ENCODE results near the gene BACH1.
"Not testable (repeated sequence)": the region's sequence is repeated elsewhere in the genome, so short reads cannot be mapped to it uniquely, and the experiment has no call there.

The BACH1 gene

DNA sequence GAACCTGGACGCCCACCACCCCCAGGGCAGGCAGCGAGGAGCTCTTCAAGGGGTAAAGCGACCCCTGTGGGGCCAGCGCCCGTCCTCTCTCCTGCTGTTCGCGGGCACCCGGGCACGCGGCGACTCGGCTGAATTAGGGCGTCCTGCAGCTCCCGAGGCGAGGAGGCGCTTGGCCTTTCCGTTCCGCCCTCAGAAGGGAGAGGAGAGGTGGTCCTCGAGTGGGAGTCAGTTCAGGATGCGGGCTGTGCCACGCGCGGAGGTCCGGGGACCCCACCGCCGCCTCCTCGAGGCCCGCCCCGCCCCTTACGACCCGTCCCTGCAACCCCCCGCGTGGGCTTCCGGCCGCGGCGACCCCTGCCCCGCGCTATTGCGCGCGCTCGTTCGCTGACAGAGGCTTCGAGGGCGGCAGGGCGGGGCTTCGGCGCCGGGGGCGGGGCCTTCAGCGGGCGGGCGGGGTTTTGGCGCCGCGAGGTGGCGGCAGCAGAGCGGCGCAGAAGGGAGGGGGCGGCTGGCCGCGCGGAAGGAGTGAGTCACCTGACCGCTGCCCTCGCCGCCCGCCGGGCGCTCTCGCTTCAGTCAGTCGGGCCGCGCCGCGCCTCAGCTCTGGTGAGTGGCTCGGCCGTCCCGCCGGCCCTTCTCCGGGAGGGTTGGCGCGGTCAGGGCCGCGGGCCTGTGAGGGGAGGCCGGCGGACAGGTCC, at the start of gene BACH1:
TSS of gene BACH1 (plus strand) at position 575 of the 698 bp plus-strand sequence. CDS start 22,359 bp downstream, outside the sequence.
- DNase-seq (ENCODE audit: low spot score): peak; percentile 83

DNA sequence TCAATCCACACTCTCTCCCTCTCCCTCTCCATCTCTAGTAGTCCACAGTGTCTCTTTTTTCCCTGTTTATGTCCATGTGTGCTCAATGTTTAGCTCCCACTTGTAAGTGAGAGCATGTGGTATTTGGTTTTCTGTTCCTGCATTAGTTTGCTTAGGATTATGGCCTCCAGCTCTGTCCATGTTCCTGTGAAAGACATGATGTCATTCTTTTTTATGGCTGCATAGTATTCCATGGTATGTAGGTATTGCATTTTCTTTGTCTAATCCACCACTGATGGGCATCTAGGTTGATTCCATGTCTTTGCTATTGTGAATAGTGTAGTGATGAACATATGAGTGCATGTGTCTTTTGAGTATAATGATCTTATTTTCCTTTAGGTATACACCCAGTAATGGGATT, 49.4 kb upstream of the BACH1 start:
- not testable (repeated sequence) for DNase-seq (ENCODE audit: low spot score)

DNA sequence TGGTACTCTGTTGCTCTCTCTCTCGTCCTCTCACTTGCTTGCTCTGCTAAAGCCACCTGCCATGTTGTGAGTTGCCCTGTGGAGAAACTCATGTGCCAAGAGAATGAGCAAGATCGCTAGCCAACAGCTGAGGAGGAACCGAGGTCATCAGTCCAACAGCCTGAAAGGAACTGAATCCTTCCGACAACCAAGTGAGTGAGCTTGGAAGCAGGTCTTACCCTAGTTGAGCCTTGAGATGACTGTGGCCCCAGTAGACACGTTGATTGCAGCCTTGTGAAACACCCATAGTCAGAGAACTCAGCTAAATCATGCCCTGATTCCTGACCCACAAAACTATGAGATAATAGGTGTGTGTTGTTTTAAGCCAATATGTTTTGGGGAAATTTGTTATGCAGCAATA, 48.1 kb upstream of the BACH1 start:
- DNase-seq (ENCODE audit: low spot score): no peak

DNA sequence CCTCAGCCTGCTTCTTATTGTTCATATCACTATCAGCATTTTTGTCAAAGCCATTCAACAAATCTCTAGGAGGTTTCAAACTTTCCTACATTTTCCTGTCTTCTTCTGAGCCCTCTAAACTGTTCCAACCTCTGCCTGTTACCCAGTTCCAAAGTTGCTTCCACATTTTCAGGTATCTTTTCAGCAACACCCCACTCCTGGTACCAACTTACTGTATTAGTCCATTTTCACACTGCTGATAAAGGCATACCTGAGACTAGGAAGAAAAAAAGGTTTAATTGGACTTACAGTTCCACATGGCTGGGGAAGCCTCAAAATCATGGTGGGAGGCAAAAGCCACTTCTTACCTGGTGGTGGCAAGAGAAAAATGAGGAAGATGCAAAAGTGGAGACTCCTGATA, 44.9 kb upstream of the BACH1 start:
- DNase-seq (ENCODE audit: low spot score): not testable (repeated sequence)

DNA sequence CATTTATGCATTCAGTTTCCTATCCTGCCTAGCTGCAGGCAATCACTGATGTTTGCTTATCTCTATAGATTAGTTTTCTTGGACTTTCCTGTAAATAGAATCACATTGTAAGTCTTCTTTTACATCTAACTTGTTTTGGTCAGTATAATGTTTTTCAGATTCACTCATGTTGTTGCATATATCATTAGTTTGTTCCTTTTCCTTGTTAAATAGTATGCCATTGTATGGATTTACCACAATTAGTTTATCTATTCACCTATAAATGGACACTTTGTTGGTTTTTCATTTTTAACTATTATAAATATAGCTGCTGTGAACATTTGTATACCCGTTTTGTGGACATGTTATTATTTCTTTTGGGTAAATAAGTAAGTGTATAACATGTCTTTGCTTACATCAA, 44.2 kb upstream of the BACH1 start:
- no peak for DNase-seq (ENCODE audit: low spot score)

DNA sequence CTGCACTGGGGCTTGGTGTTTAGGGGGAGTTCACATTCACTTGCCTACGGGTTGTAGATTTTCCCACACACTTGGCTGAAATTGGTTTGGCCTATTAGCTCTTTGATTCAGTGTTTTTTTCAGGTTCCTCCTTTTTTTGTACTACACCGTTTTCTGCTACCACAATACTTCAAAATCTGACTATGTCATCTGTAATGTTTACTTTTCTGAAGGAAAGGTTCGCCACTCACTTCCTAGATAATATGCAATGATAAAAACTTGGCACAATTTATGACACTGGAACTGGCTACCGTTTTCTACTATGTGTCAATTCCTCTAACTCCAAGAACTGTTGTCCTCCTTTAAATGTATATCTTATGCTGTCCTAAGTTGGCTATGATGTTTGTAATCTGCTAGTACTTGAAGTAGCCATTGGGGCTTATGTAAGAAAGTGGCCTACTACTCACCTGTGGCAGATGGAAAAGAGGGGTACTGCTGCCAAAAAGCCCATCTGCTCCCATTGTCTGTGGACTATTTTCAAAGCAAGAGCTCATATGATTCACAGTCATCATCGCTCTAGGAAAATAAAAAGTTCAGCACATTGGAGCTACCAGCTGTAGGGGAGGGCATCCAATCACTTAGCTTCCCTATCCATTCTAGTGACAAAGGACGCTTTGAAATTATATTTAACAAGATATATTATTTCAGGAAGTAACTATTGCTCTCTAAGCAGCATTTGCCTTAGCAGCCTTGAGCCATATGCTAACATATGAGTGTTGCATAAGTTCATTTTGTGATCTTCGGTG, 42.4 kb upstream of the BACH1 start:
- peak; percentile 97 for DNase-seq (ENCODE audit: low spot score)

DNA sequence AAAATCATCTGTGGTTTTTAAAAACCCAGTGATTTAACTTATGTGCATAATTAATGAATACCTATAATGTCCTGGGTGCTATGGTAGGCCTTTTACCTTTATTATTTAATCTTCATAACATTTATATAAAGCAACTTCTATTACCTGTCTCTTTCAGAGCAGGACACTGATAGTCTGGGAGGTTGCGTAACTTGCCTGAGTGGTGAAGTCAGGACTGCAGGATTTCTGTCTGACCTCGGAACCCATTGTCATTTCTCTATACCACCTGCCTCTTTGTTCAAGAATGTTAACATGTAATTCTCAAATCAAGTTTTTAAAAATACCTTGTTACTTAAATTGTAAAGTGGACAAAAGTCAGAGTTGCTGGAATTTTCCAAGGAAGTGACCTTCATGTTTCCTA, 41.0 kb upstream of the BACH1 start:
- DNase-seq (ENCODE audit: low spot score): no peak

DNA sequence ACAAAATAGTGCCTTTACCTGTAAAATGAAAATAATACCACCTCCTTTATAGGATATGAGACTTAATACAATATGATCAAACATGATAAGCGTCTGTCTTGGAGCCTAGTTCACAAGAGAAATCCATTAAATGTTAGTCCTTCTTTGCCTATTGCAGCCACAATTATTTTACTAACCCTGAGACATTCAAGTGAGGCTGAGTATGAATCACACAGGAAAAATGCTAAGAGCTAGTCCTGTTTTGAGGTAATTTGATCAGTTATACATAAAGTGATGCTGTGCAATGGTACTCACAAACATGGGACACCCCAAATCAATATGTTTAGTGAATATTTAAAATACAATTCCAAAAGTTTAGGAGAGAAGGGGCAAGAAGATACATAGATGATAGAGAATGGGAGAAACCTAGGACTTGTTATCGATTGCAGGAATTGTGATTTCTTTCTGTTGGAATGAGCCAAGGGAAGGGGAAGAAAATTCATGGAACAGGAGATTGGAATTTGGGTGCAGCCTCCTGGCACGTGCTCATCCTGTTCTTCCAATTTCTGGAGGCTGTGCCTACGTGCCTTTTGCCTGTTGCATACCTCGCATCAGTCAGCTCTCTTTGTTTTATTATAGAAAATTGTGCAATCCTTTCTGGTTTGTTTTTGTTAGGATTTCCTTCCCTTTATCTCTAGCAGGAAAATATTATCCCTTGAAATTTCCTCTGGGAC, 39.9 kb upstream of the BACH1 start:
- DNase-seq (ENCODE audit: low spot score): no peak

DNA sequence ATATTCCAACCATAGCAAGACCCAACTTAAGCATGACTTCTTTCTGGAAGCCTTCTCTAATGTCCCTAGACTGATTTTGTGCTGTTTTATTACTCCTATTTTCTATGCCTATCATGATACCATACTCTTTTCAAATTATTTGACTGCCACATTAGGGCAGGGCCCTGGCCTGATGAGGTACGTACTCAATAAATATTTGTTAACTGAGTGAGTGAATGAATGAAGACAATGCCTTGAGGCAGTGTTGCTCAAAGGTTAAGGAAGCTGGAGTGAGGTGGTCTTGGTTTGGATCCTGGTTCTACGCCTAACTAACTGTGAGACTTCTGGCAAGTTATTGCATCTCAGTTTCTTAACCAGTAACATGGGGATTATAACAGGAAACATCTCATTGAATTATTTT, 38.3 kb upstream of the BACH1 start:
- no peak for DNase-seq (ENCODE audit: low spot score)

DNA sequence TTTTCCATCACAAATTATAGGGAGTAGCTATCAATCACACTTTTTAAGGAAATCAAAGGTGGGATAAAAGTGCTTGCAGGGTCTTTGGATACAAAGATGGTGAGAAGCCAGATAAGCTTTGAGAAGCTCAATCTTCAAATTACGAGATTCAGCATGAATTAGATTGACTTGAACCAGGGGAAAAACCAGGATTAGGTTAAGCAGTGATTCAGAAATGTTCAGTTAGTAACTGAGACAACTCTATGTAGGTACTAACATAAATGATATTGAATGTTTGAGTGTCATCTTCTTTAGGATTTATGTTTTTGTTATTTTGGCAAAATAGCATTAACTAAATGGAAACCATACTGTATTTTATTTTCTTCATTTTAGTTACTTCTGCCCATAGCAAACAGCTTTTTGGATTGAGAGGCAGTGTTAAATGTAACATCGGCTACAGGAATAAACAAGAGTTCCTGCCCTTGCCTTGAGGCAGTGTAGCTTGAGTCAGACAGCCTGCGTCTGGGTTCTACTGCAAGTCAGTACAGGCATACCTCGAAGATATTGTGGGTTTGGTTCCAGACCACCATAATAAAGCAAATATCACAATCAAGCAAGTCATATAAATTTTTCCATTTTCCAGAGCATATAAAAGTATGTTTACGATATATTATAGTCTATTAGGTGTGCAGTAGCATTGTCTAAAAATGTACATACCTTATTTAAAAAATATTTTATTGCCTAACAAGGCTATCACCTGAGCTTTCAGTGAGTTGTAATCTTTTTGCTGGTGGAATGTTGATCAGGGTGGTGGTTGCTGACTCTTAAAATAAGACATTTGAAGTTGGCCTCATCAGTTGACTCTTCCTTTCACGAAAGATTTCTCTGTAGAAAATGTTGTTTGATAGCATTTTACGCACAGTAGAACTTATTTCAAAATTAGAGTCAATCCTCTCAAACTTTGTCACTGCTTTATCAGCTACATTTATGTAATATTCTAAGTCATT, 36.9 kb upstream of the BACH1 start:
- no peak for DNase-seq (ENCODE audit: low spot score)

DNA sequence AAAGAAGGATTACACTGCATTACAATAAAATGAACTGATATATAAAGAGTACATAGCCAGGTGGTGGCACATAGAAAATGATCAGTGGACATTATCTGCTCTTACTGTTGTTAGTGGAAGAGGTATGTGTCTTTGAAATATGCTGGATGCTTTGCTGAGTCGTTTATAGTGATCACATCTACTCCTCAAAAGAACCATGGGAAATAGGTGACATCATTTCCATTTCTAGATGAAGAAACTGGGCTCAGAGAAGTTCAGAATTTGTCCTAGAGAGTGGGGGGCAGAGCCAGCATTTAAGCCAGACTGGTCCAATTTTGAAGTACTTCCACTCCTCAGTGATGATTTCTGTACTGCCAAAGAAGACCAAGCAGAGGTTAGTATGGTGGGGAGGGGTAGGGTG, 34.0 kb upstream of the BACH1 start:
- no peak for DNase-seq (ENCODE audit: low spot score)

DNA sequence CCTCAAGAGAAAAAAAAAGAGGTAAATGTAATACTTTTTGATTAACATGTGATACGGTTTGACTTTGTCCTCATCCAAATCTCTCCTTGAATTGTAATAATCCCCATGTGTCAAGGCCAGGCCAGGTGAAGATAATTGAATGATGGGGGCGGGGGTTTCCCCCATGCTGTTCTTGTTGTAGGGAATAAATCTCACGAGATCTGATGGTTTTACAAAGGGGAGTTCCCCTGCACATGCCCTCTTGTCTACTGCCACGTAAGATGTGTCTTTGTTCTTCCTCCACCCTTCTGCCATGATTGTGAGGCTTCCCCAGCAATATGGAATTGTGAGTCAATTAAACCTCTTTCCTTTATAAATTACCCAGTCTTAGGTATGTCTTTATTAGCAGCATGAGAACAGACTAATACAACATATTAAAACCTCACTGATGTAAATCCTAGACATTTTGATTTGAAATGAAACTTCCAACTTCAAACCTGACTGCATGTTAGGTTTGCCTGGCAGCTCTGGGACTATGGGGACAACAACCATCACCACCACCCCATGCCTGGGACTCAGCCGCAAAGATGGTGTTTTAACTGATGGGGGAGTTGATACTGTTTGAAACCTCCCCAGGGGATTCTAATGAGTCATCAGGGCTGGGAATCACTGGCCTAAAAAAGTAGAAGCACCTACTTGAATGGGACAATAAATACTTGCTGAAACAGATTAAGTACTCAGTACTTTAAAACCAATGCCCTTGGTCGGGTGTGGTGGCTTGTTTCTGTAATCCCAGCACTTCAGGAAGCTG, 32.8 kb upstream of the BACH1 start:
- DNase-seq (ENCODE audit: low spot score): no peak

DNA sequence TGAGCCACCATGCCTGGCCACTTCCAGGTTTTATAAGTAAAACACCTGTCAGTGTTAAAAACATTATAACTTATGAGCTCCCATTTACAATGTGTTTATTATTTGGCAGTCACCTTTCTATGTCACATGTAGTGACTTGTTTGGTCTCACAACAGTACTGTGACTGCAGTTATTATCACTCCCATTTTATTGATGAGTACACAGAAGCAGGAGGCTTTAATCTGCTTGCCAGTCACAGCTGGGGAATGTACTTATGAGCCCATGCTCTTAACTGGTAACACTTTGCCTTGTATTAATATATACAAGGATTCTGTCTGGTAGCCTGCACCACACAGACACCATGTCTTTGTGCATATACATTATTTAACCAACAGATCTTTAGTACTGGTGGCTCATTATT, 31.1 kb upstream of the BACH1 start:
- DNase-seq (ENCODE audit: low spot score): no peak

DNA sequence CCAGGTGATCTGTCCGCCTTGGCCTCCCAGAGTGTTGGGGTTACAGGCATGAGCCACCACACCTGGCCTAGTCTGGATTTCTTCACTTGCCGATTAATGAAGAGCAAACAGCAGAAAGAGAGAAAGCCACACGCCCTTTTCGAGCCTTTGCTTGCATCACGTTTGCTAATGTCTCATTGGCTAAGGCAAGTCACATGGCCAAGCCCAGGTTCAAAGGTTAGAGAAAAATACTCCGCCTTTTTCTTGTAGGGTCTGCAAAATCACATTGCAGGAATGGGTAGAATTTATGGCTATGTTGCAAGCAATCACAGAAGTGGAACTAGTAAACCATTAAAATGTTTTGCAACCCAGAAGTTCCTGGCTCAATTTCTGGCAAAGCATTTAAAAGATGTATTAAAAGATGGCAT, 26.8 kb upstream of the BACH1 start:
- DNase-seq (ENCODE audit: low spot score): no peak

DNA sequence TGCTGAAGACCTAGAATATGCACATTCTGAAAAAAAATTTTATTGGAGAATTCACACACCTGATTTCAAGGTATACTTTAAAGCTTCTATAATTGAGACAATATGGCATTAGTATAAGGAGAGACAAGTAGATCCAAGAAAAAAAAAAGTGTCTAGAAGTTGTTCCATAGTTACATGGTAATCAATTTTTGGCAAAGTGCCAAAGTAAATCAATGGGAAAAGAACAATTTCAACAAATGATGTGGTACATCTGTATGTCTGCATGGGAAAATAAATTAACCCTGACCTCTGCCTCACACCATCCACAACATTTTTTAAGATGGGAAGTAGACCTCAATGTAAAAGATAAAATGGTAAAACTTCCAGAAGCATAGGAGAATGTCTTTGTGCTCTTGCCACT, 21.3 kb upstream of the BACH1 start:
- no peak for DNase-seq (ENCODE audit: low spot score)

DNA sequence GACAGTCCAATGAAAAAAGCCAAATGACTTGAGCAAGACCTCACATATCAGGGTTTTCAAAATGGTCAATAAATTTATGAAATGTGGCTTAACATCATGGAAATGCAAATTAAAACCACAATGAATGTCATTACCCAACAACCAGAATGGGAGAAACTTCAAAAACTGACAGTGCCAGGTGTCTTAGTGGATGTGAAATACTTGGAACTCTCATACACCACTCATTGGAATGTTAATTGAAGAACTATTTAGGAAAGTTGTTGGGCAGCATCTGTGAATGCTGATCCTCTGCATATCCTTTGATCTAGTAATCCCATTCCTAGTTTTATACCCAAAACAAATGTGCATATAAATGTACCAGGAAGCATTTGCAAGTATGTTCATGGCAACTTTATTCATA, 19.2 kb upstream of the BACH1 start:
- no peak for DNase-seq (ENCODE audit: low spot score)

DNA sequence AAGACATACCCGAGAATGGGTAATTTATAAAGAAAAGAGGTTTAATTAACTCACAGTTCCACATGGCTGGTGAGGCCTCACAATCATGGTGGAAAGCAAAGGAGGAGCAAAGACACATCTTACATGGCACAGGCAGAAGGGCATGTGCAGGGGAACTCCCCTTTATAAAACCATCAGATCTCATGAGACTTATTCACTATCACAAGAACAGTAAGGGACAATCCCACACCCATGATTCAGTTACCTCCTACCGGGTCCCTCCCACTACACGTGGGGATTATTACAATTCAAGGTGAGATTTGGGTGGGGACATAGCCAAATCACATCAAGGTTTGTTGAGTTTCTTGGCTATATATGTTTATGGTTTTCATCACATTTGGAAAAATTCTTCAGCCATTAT, 16.9 kb upstream of the BACH1 start:
- not testable (repeated sequence) for DNase-seq (ENCODE audit: low spot score)

DNA sequence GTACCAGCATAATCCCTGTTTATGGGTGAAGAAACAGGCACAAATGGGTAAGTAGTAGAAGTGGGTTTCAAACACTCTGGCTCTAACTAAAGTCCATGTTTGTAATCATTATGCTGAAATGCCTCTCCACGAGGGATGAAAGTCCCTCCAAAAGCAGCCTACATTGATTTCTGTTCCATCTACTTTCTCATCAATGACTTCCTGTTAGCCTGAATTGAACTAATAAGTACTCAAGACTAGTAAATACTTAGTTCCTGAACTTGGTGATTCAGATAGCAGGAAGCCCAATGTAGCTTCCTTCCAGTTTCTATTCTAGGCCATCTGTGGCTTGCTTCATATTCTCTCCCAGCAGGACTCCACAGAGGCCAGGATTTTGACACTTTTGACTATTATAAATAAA, 11.3 kb upstream of the BACH1 start:
- no peak for DNase-seq (ENCODE audit: low spot score)

DNA sequence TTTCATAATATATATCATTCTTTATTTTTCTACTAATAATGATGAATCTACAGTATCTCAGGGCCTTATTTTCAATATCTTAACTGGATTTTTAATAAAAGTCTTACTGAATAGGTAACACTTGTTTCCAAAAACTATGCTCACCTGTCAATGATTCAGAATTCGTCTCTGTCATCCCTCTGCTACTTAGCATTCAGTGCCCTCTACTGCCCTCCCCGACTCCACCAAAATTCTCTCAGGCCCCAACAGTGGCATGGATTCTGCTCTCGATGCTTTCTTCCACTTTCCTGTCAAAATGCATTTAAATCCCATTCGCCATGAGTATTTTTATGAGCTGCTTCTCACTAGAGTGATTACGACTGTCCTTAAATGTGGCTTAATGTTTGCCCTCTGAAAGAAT, 10.5 kb upstream of the BACH1 start:
- no peak for DNase-seq (ENCODE audit: low spot score)

DNA sequence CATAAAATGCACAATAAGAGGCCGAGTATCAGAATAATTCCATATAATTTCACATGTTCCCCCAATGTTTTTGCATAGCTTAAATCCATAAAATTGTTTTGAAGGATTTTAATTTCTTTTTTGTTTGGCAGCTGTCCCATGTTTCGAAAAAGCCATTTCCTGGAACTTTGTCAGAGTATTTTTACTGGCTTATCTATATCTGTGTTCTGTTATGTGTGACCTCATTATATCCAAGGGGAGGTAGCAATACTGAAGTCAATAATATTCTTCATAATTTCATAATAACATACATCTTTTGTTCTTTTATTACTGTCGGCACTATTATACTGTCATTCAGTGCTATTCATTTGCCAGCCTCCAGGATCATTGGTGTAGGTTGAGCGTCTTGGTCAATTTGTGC, 9.4 kb upstream of the BACH1 start:
- DNase-seq (ENCODE audit: low spot score): no peak

DNA sequence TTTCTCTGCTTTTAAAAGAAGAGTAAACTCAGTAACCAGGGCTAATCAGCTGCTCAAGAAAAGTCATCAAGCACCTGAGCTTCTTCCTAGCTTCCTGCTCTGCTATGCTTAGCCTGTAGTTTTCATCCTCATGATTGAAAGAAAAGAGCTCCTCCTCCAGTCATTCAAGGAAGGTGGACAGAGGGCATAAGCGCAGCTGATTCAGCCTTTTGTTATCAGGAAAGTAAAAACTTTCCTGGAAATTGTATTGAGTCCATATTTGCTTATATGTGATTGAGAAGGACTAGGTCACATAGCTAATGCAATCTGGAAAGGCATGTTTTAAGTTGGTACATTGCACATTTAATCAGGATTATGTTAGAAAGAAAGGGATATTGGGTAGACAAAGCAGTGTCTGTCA, 8.5 kb upstream of the BACH1 start:
- DNase-seq (ENCODE audit: low spot score): no peak

All from cerebellar cortex (tissue), 1 donor.